HG03571 (cell line): ENCODE results near the gene YRDC.
A peak's percentile ranks its signal among the peaks of the same experiment; 100 is the strongest.

Experiments used
- ATAC-seq: cut with Tn5 transposase; IDR thresholded peaks from one replicate; pipeline ENCODE4 v1.9.1; 2021; ENCODE audit not compliant: unreplicated experiment

The YRDC gene

GRCh38 chr1:37807555-37808368, at the start of gene YRDC, which contains the start of gene C1orf122:
YRDC (minus strand) TSS chr1:37808208; CDS start chr1:37808180, 28 bp downstream.
C1orf122 (plus strand) TSS chr1:37807790; CDS start chr1:37808405, 615 bp downstream.
- ATAC-seq: peak; percentile 83

DNA sequence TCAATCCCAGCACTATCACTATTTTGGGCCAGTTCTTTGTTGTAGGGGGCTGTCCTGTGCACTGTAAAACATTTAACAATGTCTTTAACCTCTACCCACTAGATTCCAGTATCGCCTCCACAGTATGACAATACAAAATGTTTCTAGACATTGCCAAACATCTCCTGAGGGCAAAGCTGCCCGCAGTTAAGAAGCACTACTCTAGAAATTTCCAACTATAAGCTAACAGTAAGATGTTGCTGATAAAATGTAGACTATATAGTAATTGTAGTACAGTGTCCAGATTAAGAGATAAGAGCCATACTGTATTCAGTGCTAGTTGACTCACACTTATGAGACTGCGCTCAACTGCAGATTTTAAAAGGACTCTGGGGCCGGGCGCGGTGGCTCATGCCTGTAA, 46.4 kb upstream of the YRDC start:
- no peak for ATAC-seq

GRCh38 chr1:37853157-37853556, 45.1 kb upstream of the YRDC start:
- no peak for ATAC-seq

- no peak for ATAC-seq
Measured at GRCh38 chr1:37851782-37852210, 43.8 kb upstream of the YRDC start.

DNA sequence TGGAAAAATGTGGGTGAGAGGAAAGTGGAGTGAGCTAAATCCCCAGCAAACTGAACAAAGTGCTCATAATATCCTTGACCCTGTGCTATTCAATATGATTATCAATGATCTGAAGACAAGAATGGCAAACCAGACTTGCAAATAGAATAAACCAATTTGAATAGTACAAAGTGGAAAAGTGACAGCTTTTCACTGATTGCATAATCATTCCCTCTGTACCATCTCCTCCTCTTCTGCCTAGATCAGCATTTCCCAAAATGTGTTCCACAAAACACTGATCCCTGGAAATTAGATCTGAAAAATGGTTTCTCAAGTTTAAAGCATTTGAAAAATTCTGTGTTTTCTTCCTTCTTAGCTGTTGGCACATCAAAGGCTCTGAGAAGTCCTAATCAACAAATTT, 43.3 kb upstream of the YRDC start:
- no peak for ATAC-seq

- no peak for ATAC-seq
Measured at GRCh38 chr1:37850352-37850955, 42.4 kb upstream of the YRDC start.

- no peak for ATAC-seq
Measured at GRCh38 chr1:37849480-37849879, 41.5 kb upstream of the YRDC start.

DNA sequence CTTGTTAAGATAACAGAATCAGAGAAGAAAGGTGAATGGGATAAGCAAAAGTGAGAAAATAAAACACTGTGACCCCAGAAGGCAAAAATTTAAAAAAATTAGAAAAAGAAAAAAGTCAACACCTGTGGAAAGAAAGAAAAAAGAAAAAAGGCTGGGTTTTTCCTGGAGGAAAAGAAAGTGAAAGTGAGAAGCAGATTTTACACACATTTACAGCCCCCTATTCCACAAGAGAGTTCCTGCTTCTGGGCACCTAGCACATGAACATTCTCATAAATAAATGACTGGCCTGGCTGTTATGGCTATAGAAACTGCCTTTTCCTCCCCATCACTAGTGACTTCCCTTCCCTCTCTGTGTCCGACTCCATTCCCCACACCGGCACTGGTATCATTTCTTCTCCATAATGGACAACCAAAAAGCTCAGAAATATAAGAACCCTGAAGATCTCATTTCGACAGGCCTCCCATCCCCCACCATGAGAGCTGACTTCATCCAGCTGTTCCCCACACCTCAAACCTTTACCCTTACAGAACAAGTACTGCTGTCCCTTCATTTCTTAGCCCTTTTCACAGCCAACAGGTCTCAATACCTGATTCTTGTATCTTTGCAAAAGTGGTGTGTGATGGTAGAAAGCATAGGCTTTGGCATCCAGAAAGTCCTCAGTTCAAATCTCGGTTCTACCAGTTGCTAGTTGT, 38.8 kb upstream of the YRDC start:
- ATAC-seq: no peak

GRCh38 chr1:37845786-37846185, 37.8 kb upstream of the YRDC start:
- no peak for ATAC-seq

- no peak for ATAC-seq
Measured at GRCh38 chr1:37845049-37845646, 37.1 kb upstream of the YRDC start.

- ATAC-seq: no peak
Measured at GRCh38 chr1:37844536-37844935, 36.5 kb upstream of the YRDC start.

GRCh38 chr1:37841652-37842051, 33.6 kb upstream of the YRDC start:
- no peak for ATAC-seq

DNA sequence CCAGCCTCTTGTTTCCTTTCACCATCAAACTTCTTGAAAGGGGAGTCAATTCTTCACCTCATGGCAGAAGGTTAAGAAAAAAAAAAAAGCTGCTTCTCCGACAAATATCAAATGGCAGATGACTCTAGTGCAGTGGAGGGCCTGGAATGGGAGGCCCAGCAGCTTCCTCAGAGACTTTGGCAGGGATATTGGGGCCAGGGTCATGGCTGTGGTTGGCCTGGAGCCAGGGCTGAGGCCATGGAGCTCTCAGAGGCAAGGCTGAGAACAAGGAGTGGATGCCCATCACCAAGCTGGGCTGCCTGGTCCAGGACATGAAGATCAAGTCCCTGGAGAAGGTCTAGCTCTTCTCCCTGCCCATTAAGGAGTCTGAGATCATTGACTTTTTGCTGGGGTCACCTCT, 32.7 kb upstream of the YRDC start:
- ATAC-seq: no peak

- no peak for ATAC-seq
Measured at GRCh38 chr1:37839676-37840075, 31.7 kb upstream of the YRDC start.

GRCh38 chr1:37836788-37837187, 28.8 kb upstream of the YRDC start:
- ATAC-seq: no peak

DNA sequence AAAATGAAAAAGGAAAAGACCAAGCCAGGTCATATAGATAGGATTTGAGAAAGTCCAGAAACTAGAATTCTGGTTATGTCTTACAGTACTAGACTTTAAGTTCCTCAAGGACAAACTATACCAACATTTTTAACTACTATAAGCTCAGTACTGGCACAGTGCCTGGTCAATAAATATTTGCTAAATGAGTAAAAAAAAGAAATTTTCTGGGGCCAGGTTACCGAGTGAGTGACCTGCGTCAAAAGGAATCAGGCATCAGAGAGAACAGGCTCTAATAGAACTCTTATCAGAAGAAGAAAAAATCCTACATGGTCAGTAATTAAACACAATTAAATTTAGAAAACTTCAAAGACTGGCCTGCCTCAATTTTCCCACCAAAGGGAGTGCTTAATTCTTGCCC, 23.8 kb upstream of the YRDC start:
- ATAC-seq: no peak

GRCh38 chr1:37831109-37831508, 23.1 kb upstream of the YRDC start:
- ATAC-seq: no peak

DNA sequence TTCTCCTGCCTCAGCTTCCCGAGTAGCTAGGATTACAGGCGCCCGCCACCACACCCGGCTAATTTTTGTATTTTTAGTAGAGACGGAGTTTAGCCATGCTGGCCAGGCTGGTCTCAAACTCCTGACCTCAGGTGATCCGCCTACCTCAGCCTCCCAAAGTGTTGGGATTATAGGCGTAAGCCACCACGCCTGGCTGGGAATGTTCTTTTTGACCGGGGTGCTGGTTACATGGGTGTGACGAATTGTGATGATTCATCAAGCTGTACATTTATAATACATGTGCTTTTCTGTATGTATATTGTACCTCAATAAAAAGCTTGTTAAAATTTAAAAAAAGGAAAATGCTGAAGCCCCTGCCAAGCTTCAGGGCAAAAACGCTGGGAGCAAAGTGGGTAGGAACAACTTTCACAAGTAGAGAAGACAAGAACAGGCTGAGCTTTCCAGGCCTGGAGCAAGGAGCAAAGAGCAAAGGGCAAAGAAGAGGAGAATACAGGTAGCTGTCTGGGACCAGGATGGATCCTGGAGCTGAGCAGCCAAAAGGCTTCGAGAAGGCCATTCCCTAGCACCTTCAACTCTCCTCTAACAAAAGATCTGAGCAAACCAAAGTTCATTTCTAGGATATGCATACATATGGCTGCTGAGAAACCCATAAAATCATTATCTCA, 20.5 kb upstream of the YRDC start:
- ATAC-seq: no peak

DNA sequence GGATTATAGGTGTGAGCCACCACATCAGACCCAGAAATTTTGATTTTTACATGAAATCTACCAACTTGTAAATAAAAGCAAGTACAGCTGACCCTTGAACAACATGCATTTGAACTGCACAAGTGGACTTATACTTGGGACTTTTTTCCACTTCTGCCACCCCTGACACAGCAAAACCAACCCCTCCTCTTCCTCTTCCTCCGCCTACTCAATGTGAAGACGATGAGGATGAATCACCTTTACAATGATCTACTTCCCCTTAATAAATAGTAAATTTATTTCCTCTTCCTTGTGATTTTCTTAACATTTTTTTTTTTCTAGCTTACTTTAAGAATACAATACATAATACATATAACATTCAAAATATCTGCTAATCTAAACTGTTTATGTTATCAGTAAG, 17.5 kb upstream of the YRDC start:
- ATAC-seq: no peak

- ATAC-seq: no peak
Measured at GRCh38 chr1:37824001-37824400, 16.0 kb upstream of the YRDC start.
